Activated naive CD8-positive, alpha-beta T cell treated with anti-CD3 and anti-CD28 coated beads, Interleukin-2, amount 10 ng/mL, durations not matched to agents 7 days and 5 days (primary cell): ENCODE results near the gene POMT1. TPM values are rescaled to one million over a fixed set of nuclear protein-coding genes. Genes with fewer than 3 reads are reported as not detected.

Source experiments
- ATAC-seq: fragments of 150-1000 bp; cut with Tn5 transposase; one replicate; pipeline ENCODE4 v1.10.0; 2021; ENCODE audit warnings: low read depth, moderate library complexity
- POLR2A ChIA-PET: fragments of 350-600 bp; sonication (Branson Sonifier 250); formaldehyde crosslinking; loops from one replicate; lab custom pipeline; 2021; ENCODE audit warnings: antibody characterized with exemption; lab: Charles Lee
- DNase-seq: peaks from one replicate; pipeline ENCODE4 v3.0.0; 2021
- H3K27ac Mint-ChIP-seq: one replicate; pipeline ENCODE4 v1.8.0; 2022; ENCODE audit warnings: mild to moderate bottlenecking, mixed read lengths
- H3K27me3 Mint-ChIP-seq: one replicate; pipeline ENCODE4 v1.8.0; 2022; ENCODE audit warnings: mild to moderate bottlenecking, moderate library complexity, mixed read lengths
- H3K36me3 Mint-ChIP-seq: one replicate; pipeline ENCODE4 v1.8.0; 2021; ENCODE audit warnings: mild to moderate bottlenecking, mixed read lengths
- H3K4me1 Mint-ChIP-seq: one replicate; pipeline ENCODE4 v1.8.0; 2021; ENCODE audit warnings: mixed read lengths
- H3K4me3 Mint-ChIP-seq: one replicate; pipeline ENCODE4 v1.8.0; 2022; ENCODE audit warnings: mild to moderate bottlenecking, moderate library complexity, mixed read lengths
- H3K9me3 Mint-ChIP-seq: one replicate; pipeline ENCODE4 v1.8.0; 2021; ENCODE audit warnings: mixed read lengths
- total RNA-seq, 2 experiments: library from RNA; stranded (reverse); gene quantifications; one replicate each; pipeline ENCODE4 v1.2.3, GENCODE V29; 2021

POMT1 gene
- total RNA-seq, 2 experiments from 2014 or later: 44.0 to 51.4 TPM

DNA sequence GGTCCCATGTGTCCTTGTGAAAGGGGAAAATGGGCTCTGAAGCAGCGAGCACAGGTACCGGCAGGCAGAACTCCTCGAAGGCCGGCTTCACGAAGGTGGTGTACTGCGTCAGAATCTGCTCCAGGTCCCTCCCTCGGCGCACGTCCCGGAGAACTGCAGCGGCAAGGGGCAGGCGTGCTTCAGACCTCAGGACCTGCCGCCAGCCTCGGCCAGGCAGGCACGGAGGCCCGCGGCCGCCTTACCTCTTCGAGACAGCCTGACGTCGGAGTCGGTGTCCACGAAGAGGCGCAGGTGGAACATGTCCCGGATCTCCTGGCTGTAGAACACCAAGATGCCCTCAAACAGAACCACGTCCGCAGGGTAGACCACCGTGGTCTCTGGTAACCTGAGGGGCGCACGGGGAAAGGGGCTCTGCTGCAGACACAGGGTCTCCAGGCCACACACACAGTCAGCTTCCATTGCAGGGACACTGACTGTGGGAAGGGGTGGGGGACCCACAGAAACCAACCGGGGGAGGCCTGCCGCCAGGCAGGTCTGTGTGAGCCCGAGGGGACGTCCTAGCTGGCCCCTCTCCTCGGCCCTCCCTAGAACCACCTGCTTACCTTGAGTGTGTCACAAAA, 26.3 kb downstream of the POMT1 start:
- peaks cover 5% of the 10 kb centered on the region for H3K4me1 Mint-ChIP-seq
- H3K4me3 Mint-ChIP-seq: peak overlapping the region; percentile 81
- POLR2A ChIA-PET: no interaction called here
- no peaks in the 10 kb centered on the region for H3K27me3 Mint-ChIP-seq
- H3K9me3 Mint-ChIP-seq: no peaks in the 10 kb centered on the region
- DNase-seq (no peak), ATAC-seq (no peak)
- peaks cover 10% of the 10 kb centered on the region for H3K36me3 Mint-ChIP-seq
- H3K27ac Mint-ChIP-seq: no peak overlapping the region

DNA sequence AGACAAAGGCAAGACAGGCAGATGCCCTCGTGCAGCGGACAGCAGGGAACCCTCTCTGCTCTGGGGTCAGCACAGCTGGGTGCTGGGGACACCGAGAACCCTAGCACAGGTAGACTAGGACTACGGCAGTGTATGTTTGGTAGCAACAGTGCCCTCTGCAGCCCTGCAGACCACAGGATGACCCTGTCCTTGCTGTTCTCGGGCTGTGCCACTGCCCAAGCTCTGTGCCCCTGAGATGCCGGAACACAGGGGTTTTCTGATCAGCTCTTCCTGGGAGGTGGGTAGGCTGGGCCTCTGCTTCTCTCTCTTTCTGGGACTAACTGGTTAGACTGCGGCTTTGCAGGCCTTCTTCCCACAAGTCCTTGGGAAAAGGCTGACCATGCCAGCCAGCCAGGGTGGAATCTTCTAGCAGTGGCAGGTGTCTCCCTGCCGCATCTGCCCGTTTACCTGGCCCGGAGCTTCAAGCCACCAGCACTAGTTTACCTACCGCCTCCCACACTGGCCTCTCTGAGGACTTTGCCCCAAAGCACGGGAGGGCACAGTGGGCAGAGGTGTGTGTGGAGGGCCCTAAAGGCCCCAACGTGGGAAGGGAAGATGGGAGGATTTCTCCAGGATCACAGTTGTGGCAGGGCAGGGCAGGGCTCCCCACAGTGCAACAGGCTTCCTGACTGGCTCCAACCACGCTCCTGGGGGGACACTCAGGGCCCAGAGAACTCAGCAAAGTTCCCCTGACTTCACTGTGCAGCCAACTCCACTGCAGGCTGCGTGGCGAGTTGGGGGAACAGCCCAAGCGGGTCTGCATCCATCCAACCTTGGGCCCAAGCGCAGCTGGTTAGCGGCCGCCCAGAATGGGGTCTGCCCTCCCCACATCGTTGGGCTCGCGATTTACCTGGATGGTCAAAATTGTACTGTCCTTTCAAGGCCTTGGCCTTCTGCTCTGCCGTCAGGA, 27.2 kb downstream of the POMT1 start:
- DNase-seq (no peak), ATAC-seq (no peak)
- Mint-ChIP-seq H3K27me3 (no peaks in the 10 kb centered on the region), H3K4me3 (peak overlapping the region; percentile 81), H3K4me1 (peaks cover 13% of the 10 kb centered on the region), H3K27ac (peak overlapping the region; percentile 76), H3K9me3 (no peaks in the 10 kb centered on the region), H3K36me3 (peaks cover 10% of the 10 kb centered on the region)
- POLR2A ChIA-PET: no interaction called here

DNA sequence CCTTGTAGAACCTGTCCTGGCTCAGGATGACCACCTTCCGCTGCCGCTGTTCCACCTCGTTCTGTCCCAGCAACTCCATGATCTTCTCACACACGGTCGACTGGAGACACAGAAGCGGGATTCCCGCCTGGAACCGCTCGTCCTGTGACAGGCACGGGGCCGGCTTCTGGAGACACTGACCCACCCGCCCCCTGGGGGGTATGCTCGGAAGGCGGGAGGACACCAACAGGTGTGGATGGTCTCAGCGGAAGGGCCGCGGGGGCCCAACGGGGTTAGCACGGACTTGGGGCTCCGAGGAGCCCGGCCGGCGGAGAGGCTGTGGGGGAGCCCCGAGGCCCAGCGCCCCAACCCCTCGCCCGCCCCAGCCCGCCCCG, 27.8 kb downstream of the POMT1 start:
- peaks cover 10% of the 10 kb centered on the region for H3K36me3 Mint-ChIP-seq
- no peaks in the 10 kb centered on the region for H3K9me3 Mint-ChIP-seq
- DNase-seq (no peak), ATAC-seq (peak; percentile 24)
- no peaks in the 10 kb centered on the region for H3K27me3 Mint-ChIP-seq
- H3K4me3 Mint-ChIP-seq: peak overlapping the region; percentile 81
- POLR2A ChIA-PET: interaction anchor here (1.4 kb wide), 1 partner anchor 55 kb away, joined by 6 read pairs; no protein-coding TSS in a partner anchor
- H3K27ac Mint-ChIP-seq: peak overlapping the region; percentile 76
- H3K4me1 Mint-ChIP-seq: peaks cover 16% of the 10 kb centered on the region

DNA sequence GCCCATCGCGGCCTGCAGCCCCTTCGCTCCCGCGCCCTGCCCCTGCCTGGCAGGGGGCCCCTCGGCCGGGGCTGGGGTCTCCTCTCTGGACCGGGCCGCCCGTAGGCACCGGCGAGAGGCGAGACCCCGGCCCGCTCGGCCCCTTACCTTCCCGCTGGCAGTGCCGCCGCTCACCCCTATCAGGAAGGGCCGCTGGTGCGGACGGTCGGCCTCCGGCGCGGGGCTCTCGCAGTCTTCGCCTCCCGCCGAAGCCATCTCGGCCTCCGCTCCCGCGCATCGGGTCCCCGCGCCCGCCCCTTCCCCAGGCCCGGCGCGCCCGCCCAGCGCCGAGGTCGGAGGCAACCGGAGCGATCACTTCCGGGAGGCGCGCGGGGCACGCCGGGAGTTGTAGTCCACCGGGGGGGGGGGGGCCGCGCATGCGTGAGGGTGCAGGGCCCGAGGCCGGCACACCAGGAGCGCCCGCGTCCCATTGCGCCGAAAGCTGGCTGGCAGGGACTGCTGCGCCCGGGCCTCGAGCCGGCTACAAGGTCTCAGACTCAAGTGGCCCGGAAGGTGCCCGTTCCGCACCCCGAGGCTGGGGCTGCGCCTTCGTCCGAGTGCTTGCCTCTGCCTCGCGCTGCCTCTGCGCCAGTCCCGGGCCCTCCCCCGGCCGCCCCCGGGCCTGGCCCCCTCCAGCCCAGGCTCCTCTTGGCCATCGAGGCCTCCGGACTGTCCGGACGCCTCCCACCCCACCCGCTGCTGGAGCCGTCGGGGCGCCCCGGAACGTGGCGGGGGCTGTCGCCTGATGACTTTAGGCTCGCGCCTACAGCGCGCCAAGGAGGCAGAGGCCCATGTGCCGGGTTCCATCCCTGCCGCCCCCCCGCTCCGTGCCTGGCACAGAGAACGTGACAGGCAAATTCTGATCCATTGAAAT, 28.5 kb downstream of the POMT1 start, which contains the start of gene UCK1:
Gene UCK1, minus strand, starts transcription at position 344 of the 913 bp plus-strand sequence. Its CDS starts 89 bp downstream, at position 255.
- H3K27ac Mint-ChIP-seq: peak within 1 kb of the TSS; percentile 76
- H3K36me3 Mint-ChIP-seq: peaks cover 9% of the 10 kb centered on the region
- POLR2A ChIA-PET: interaction anchor here (1.4 kb wide), 1 partner anchor 54 kb away, joined by 6 read pairs; no protein-coding TSS in a partner anchor
- peak within 1 kb of the TSS; percentile 81 for H3K4me3 Mint-ChIP-seq
- H3K9me3 Mint-ChIP-seq: no peaks in the 10 kb centered on the region
- ATAC-seq: peak; percentile 86
- H3K4me1 Mint-ChIP-seq: peaks cover 17% of the 10 kb centered on the region
- DNase-seq: peak; percentile 85
- no peaks in the 10 kb centered on the region for H3K27me3 Mint-ChIP-seq

DNA sequence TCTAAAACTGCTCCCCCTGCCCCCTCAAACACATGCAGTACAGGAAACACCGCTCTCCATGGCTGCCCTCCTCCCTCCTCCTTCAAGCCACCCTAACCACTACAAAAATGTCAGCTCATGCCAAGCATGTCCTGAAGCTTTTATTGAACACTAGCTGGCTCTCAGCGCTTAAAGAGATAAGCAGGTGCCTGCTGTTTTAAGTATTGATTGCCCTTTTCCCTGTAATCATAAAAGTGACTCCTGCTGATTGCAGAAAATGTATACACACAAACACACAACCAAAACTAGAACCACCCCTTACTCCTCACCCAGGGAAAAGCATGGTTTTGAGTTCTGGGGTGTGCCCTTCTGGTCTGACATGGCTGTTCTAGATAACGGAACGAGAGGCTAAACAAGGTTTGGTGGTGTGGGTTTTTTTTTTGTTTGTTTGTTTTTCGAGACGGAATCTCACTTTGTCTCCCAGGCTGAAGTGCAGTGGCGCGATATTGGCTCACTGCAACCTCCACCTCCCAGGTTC, 32.1 kb downstream of the POMT1 start:
- no peaks in the 10 kb centered on the region for H3K36me3 Mint-ChIP-seq
- H3K27ac Mint-ChIP-seq: peak overlapping the region; percentile 70
- H3K27me3 Mint-ChIP-seq: no peaks in the 10 kb centered on the region
- peak overlapping the region; percentile 55 for H3K4me3 Mint-ChIP-seq
- ATAC-seq (peak; percentile 32), DNase-seq (no peak)
- peaks cover 18% of the 10 kb centered on the region for H3K4me1 Mint-ChIP-seq
- no peaks in the 10 kb centered on the region for H3K9me3 Mint-ChIP-seq
- POLR2A ChIA-PET: interaction anchor here (0.6 to 1.5 kb wide), 4 partner anchors 12 to 195 kb away, joined by 4 to 7 read pairs (median 6); no protein-coding TSS in a partner anchor

DNA sequence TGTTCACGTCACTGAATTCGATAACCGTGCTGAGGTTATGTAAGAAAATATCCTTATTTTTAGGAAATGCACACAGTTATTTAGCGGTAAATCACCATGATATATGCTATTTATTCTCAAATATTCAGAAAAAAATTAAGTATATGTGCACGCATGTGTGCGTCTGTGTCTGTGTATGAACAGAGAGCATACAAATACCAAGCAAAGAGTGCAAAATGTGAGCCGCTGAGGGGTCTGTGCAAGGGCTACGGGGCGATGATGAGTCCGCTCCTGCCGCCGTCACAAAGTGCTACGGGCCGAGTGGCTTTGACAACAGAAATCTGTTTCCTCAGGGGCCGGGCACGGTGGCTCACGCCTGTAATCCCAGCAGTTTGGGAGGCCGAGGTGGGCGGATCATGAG, 35.2 kb downstream of the POMT1 start:
- DNase-seq (no peak), ATAC-seq (no peak)
- H3K9me3 Mint-ChIP-seq: peaks cover 4% of the 10 kb centered on the region
- peaks cover 22% of the 10 kb centered on the region for H3K4me1 Mint-ChIP-seq
- H3K27me3 Mint-ChIP-seq: no peaks in the 10 kb centered on the region
- POLR2A ChIA-PET: no interaction called here
- peaks cover 1% of the 10 kb centered on the region for H3K36me3 Mint-ChIP-seq
- H3K27ac Mint-ChIP-seq: no peak overlapping the region
- H3K4me3 Mint-ChIP-seq: no peak overlapping the region

DNA sequence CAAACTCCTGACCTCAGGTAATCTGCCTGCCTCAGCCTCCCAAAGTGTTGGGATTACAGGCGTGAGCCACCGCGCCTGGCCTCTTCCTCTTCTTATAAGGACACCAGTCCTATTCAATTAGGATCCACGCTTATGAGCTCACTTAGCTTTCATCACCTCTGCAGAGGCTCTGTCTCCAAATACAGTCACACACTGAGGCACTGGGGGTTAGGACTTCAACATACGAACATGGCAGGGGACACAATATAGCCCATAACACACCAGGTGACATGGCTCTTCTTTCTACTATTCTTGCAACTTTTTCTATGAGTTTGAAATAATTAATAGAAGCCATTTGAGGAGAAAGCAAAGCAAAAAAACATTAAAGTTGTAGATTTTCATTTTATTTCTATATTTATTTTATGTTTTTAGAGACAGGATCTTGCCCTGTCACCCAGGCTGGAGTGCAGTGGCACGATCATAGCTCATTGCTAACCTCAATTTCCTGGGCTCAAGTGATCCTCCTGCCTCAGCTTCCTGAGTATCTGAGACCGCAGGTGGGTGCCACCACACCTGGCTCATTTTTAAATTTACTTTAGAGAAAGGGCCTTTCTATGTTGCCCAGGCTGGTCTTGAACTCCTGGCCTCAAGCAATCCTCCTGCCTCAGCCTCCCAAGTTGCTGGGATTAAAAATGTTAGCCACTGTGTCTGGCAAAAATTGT, 36.7 kb downstream of the POMT1 start:
- POLR2A ChIA-PET: interaction anchor here (0.7 to 1.3 kb wide), 4 partner anchors 8 to 272 kb away, joined by 3 to 10 read pairs (median 4); no protein-coding TSS in a partner anchor
- DNase-seq (no peak), ATAC-seq (peak; percentile 63)
- H3K9me3 Mint-ChIP-seq: peaks cover 11% of the 10 kb centered on the region
- H3K4me1 Mint-ChIP-seq: peaks cover 19% of the 10 kb centered on the region
- H3K27me3 Mint-ChIP-seq: peaks cover 10% of the 10 kb centered on the region
- peaks cover 6% of the 10 kb centered on the region for H3K36me3 Mint-ChIP-seq
- H3K27ac Mint-ChIP-seq: peak overlapping the region; percentile 72
- H3K4me3 Mint-ChIP-seq: peak overlapping the region; percentile 13

DNA sequence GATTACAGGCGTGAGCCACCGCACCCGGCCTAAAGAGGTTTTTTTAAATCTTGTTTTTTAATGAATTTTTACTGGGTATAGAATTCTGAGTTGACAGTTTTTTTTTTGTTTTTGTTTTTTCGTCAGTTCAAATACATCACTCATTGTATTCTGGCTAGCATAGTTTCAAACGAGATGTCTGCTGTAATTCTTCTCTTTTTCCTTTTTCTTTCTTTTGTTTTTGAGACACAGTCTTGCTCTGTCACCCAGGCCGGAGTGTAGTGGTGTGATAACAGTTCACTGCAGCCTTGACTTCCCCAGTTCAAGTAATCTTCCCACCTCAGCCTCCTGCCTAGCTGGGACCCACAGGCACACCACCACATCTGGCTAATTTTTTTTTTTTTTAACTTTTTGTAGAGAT, 40.4 kb downstream of the POMT1 start:
- POLR2A ChIA-PET: interaction anchor here (0.6 kb wide), 1 partner anchor 18 kb away, joined by 4 read pairs; no protein-coding TSS in a partner anchor
- H3K4me1 Mint-ChIP-seq: peaks cover 12% of the 10 kb centered on the region
- peaks cover 11% of the 10 kb centered on the region for H3K36me3 Mint-ChIP-seq
- DNase-seq (no peak), ATAC-seq (no peak)
- H3K9me3 Mint-ChIP-seq: peaks cover 13% of the 10 kb centered on the region
- H3K27me3 Mint-ChIP-seq: peaks cover 41% of the 10 kb centered on the region
- H3K27ac Mint-ChIP-seq: no peak overlapping the region
- no peak overlapping the region for H3K4me3 Mint-ChIP-seq

DNA sequence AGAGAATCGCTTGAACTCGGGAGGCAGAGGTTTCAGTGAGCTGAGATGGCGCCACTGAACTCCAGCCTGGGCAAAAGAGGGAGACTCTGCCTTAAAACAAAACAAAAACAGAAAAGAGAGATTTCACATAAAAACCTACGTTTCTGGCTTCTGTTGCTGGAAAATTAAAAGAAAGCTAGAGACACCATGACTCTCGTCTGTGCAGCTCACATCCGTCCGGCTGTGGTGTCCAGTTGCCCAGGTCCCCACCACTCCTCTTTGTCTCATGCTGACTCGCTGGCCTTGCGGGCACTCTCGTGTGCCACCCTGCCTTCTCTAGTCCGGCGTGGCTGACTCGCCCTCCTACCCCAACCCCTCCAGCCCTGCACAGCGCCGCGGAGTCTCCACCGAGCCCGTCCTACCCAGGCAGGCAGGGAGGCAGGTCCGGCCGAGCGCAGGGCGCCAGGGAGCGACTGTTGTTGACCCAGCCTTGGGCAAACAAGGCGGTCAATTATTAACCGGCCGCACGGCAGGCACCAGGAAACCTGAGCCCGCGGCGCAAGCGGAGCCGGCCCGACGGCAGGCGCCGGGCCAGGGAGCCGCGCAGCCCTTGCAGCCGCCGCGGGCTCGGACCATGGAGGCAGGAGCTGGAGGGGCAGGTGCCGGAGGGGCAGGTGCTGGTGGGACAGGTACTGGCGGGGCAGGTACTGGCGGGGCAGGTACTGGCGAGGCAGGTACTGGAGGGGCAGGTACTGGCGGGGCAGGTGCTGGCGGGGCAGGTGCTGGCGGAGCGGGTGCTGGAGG, 42.5 kb downstream of the POMT1 start, which contains the start of gene PRRT1B:
Gene PRRT1B, plus strand, starts transcription at position 521 of the 783 bp plus-strand sequence. Its CDS starts 93 bp downstream, at position 614.
- H3K4me1 Mint-ChIP-seq: peaks cover 7% of the 10 kb centered on the region
- peaks cover 13% of the 10 kb centered on the region for H3K36me3 Mint-ChIP-seq
- H3K4me3 Mint-ChIP-seq: peak within 1 kb of the TSS; percentile 78

DNA sequence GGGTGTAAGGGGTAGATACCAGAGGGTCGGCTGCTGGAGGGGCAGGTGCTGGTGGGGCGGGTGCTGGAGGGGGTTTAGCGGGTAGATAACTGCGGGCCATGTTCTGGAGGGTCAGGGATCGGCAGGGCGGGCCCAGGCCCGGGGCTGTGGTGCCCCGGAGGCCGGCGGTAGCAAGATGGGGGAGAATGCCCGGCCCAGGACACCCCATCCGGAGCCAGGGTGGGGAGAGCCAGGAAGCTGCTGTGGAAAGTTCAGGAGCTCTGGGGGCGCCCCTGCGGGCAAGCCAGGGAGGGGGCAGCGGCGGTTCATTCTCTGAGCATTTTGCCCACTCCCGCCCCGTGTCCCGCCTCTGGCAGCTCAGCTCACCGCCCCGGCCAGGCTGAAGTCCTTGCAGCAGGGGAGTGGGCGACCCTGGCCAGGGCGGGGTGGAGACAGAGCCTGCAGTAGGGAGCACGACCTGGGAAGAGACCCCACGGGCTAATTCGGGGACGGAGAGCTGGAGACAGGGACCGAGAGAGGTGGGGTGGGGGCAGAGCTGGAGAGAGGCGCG, 43.1 kb downstream of the POMT1 start:
- Mint-ChIP-seq H3K27ac (no peak overlapping the region), H3K4me1 (peaks cover 3% of the 10 kb centered on the region), H3K27me3 (peaks cover 63% of the 10 kb centered on the region), H3K4me3 (peak overlapping the region; percentile 58), H3K36me3 (peaks cover 13% of the 10 kb centered on the region), H3K9me3 (peaks cover 13% of the 10 kb centered on the region)
- ATAC-seq: no peak
- no peak for DNase-seq
- POLR2A ChIA-PET: no interaction called here

More for the DNA sequence above, 42.5 kb downstream of the POMT1 start, which contains the start of gene PRRT1B:
- Mint-ChIP-seq H3K9me3 (peaks cover 13% of the 10 kb centered on the region), H3K27ac (no peak within 1 kb of the TSS), H3K27me3 (peaks cover 61% of the 10 kb centered on the region)
- ATAC-seq (no peak), DNase-seq (no peak)
- POLR2A ChIA-PET: interaction anchor here (0.5 kb wide), 1 partner anchor 146 kb away, joined by 4 read pairs; no protein-coding TSS in a partner anchor
